NCI-H524 treated with DMSO at 0.1 percent for 48 hours (cell line): ENCODE measurements around the gene AUTS2.

Source experiments
- DNase-seq: peaks from one replicate; lab custom pipeline; 2025; lab: John Stamatoyannopoulos, UW

The AUTS2 gene

GRCh38 chr7:70470746-70471145 lies 872.5 kb downstream of the AUTS2 start:
- no peak for DNase-seq

- no peak for DNase-seq
Measured at GRCh38 chr7:70472601-70473237, 874.4 kb downstream of the AUTS2 start.

GRCh38 chr7:70474639-70475234 lies 876.5 kb downstream of the AUTS2 start:
- no peak for DNase-seq

GRCh38 chr7:70477036-70478010 lies 879.0 kb downstream of the AUTS2 start:
- DNase-seq: no peak

GRCh38 chr7:70479153-70480021 lies 881.1 kb downstream of the AUTS2 start:
- DNase-seq: no peak

GRCh38 chr7:70480927-70481569 lies 882.8 kb downstream of the AUTS2 start:
- DNase-seq: no peak

- no peak for DNase-seq
Measured at GRCh38 chr7:70481570-70482123, 883.4 kb downstream of the AUTS2 start.

GRCh38 chr7:70484255-70484654 lies 886.0 kb downstream of the AUTS2 start:
- no peak for DNase-seq

- no peak for DNase-seq
Measured at GRCh38 chr7:70486977-70487376, 888.7 kb downstream of the AUTS2 start.

GRCh38 chr7:70487428-70487827 lies 889.2 kb downstream of the AUTS2 start:
- DNase-seq: no peak

- no peak for DNase-seq
Measured at GRCh38 chr7:70487886-70488285, 889.6 kb downstream of the AUTS2 start.

- no peak for DNase-seq
Measured at GRCh38 chr7:70489813-70490212, 891.5 kb downstream of the AUTS2 start.

GRCh38 chr7:70492625-70493024 lies 894.4 kb downstream of the AUTS2 start:
- no peak for DNase-seq

- DNase-seq: no peak
Measured at GRCh38 chr7:70494225-70495032, 896.2 kb downstream of the AUTS2 start.

GRCh38 chr7:70495033-70495376 lies 896.7 kb downstream of the AUTS2 start:
- no peak for DNase-seq

- DNase-seq: no peak
Measured at GRCh38 chr7:70497793-70498192, 899.5 kb downstream of the AUTS2 start.

GRCh38 chr7:70498232-70498992 lies 900.1 kb downstream of the AUTS2 start:
- peak; percentile 14 for DNase-seq

GRCh38 chr7:70500261-70500660 lies 902.0 kb downstream of the AUTS2 start:
- no peak for DNase-seq

GRCh38 chr7:70502117-70502863 lies 904.0 kb downstream of the AUTS2 start:
- no peak for DNase-seq
